ENCODE measurements around the gene SLC25A1. TPM values are rescaled to one million over a fixed set of nuclear protein-coding genes. Genes with fewer than 3 reads are reported as not detected.

The SLC25A1 gene
- polyA plus RNA-seq, 1 donor from 2014 or later = 81.4 TPM

DNA sequence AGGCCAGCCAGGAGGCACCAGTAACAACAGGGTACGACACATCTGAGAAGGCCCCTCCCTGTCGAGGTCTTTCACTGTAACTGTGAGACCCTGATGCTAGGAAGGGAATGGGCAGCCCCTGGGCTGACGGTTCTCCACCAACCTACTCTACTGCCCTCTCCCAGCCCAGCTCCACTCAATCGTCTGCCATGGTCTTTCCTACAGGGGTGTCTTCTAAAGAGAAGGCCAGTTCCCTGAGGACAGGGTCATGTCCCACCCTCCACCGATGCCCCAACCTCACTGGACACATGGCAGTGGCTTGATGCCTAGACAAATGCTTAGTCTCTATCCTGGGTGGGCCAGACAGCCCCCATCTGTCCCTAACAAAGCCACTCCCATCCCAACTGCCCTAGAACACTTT, 46.0 kb upstream of the SLC25A1 start:
- H3K36me3 ChIP-seq (ENCODE audit: insufficient read depth, low read length) = no peaks in the 10 kb centered on the region
- no peaks in the 10 kb centered on the region for H3K79me2 ChIP-seq (replicated peaks; ENCODE audit: insufficient read depth, low read length)
- H3K4me3 ChIP-seq (ENCODE audit: low read length) = no peak overlapping the region
- no peak overlapping the region for H3K27ac ChIP-seq (ENCODE audit: low read length)
- TF ChIP-seq EP300 (conservative IDR thresholded peaks at IDR 0.05; ENCODE audit: poor library complexity, severe bottlenecking) = no peak
- no peak for TF ChIP-seq POLR2AphosphoS5 (IDR thresholded peaks at IDR 0.05)
- TF ChIP-seq TAF1 (IDR thresholded peaks at IDR 0.05; ENCODE audit: low read depth) = no peak
- TF ChIP-seq SMC3 (conservative IDR thresholded peaks at IDR 0.05; ENCODE audit: poor library complexity) = no peak
- TF ChIP-seq, protein P1, sequence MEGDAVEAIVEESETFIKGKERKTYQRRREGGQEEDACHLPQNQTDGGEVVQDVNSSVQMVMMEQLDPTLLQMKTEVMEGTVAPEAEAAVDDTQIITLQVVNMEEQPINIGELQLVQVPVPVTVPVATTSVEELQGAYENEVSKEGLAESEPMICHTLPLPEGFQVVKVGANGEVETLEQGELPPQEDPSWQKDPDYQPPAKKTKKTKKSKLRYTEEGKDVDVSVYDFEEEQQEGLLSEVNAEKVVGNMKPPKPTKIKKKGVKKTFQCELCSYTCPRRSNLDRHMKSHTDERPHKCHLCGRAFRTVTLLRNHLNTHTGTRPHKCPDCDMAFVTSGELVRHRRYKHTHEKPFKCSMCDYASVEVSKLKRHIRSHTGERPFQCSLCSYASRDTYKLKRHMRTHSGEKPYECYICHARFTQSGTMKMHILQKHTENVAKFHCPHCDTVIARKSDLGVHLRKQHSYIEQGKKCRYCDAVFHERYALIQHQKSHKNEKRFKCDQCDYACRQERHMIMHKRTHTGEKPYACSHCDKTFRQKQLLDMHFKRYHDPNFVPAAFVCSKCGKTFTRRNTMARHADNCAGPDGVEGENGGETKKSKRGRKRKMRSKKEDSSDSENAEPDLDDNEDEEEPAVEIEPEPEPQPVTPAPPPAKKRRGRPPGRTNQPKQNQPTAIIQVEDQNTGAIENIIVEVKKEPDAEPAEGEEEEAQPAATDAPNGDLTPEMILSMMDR (IDR thresholded peaks at IDR 0.05; ENCODE audit: poor library complexity, severe bottlenecking) = no peak
- TF ChIP-seq EZH2 (IDR thresholded peaks at IDR 0.05; ENCODE audit: borderline replicate concordance, insufficient read depth, low read length, poor library complexity, severe bottlenecking) = no peak
- no peak for TF ChIP-seq MXI1 (conservative IDR thresholded peaks at IDR 0.05; ENCODE audit: poor library complexity, severe bottlenecking)
- TF ChIP-seq, protein P2, sequence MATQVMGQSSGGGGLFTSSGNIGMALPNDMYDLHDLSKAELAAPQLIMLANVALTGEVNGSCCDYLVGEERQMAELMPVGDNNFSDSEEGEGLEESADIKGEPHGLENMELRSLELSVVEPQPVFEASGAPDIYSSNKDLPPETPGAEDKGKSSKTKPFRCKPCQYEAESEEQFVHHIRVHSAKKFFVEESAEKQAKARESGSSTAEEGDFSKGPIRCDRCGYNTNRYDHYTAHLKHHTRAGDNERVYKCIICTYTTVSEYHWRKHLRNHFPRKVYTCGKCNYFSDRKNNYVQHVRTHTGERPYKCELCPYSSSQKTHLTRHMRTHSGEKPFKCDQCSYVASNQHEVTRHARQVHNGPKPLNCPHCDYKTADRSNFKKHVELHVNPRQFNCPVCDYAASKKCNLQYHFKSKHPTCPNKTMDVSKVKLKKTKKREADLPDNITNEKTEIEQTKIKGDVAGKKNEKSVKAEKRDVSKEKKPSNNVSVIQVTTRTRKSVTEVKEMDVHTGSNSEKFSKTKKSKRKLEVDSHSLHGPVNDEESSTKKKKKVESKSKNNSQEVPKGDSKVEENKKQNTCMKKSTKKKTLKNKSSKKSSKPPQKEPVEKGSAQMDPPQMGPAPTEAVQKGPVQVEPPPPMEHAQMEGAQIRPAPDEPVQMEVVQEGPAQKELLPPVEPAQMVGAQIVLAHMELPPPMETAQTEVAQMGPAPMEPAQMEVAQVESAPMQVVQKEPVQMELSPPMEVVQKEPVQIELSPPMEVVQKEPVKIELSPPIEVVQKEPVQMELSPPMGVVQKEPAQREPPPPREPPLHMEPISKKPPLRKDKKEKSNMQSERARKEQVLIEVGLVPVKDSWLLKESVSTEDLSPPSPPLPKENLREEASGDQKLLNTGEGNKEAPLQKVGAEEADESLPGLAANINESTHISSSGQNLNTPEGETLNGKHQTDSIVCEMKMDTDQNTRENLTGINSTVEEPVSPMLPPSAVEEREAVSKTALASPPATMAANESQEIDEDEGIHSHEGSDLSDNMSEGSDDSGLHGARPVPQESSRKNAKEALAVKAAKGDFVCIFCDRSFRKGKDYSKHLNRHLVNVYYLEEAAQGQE (IDR thresholded peaks at IDR 0.05; ENCODE audit: borderline replicate concordance) = no peak
- TF ChIP-seq RAD21 (conservative IDR thresholded peaks at IDR 0.05) = no peak
- no peaks in the 10 kb centered on the region for H3K9me2 ChIP-seq (ENCODE audit: insufficient read depth, low read length)
- no peak overlapping the region for H2AFZ ChIP-seq (ENCODE audit: low read depth, low read length)
- no peak overlapping the region for H3K9ac ChIP-seq (ENCODE audit: low read length)
- no peak overlapping the region for H3K4me2 ChIP-seq (ENCODE audit: low read length)
- no peaks in the 10 kb centered on the region for H3F3A ChIP-seq (ENCODE audit: insufficient read depth, low read length, poor library complexity, severe bottlenecking)
- no peaks in the 10 kb centered on the region for H3K27me3 ChIP-seq (ENCODE audit: insufficient read depth, low read depth, low read length)
- H3K9me3 ChIP-seq (ENCODE audit: low read length) = no peaks in the 10 kb centered on the region
- H4K20me1 ChIP-seq (ENCODE audit: insufficient read depth) = no peaks in the 10 kb centered on the region

DNA sequence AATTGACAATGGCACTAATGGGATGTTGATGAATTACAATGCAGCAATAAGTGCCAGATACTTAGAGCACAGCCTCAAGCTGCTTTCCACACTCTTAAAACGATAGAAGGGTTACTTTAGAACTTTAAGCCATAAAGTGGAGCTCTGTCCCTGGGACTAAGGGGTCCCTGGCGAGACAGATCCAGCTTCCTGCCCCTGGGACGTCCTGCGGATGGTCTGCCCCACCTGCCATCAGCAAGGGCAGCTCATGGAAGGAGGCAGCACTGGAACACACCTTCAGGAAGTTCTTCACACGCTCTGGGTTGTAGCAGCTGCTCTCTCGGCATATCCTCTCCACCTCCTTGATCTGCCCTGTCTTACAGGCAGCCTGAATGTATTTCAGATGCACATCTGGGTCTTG, 45.1 kb upstream of the SLC25A1 start:
- H3K9ac ChIP-seq (ENCODE audit: low read length) = no peak overlapping the region
- H3K79me2 ChIP-seq (replicated peaks; ENCODE audit: insufficient read depth, low read length) = no peaks in the 10 kb centered on the region
- H3K36me3 ChIP-seq (ENCODE audit: insufficient read depth, low read length) = no peaks in the 10 kb centered on the region
- H3K4me2 ChIP-seq (ENCODE audit: low read length) = no peak overlapping the region
- TF ChIP-seq, protein P1 (IDR thresholded peaks at IDR 0.05; ENCODE audit: poor library complexity, severe bottlenecking) = no peak
- no peak for TF ChIP-seq EP300 (conservative IDR thresholded peaks at IDR 0.05; ENCODE audit: poor library complexity, severe bottlenecking)
- TF ChIP-seq SMC3 (conservative IDR thresholded peaks at IDR 0.05; ENCODE audit: poor library complexity) = no peak
- no peak for TF ChIP-seq MXI1 (conservative IDR thresholded peaks at IDR 0.05; ENCODE audit: poor library complexity, severe bottlenecking)
- TF ChIP-seq TAF1 (IDR thresholded peaks at IDR 0.05; ENCODE audit: low read depth) = no peak
- no peak for TF ChIP-seq RAD21 (conservative IDR thresholded peaks at IDR 0.05)
- no peak for TF ChIP-seq EZH2 (IDR thresholded peaks at IDR 0.05; ENCODE audit: borderline replicate concordance, insufficient read depth, low read length, poor library complexity, severe bottlenecking)
- TF ChIP-seq, protein P2 (IDR thresholded peaks at IDR 0.05; ENCODE audit: borderline replicate concordance) = no peak
- TF ChIP-seq POLR2AphosphoS5 (IDR thresholded peaks at IDR 0.05) = no peak
- H3K27ac ChIP-seq (ENCODE audit: low read length) = no peak overlapping the region
- H3K4me3 ChIP-seq (ENCODE audit: low read length) = no peak overlapping the region
- no peaks in the 10 kb centered on the region for H3K27me3 ChIP-seq (ENCODE audit: insufficient read depth, low read depth, low read length)
- H3K9me2 ChIP-seq (ENCODE audit: insufficient read depth, low read length) = no peaks in the 10 kb centered on the region
- no peaks in the 10 kb centered on the region for H4K20me1 ChIP-seq (ENCODE audit: insufficient read depth)
- no peaks in the 10 kb centered on the region for H3K9me3 ChIP-seq (ENCODE audit: low read length)
- H2AFZ ChIP-seq (ENCODE audit: low read depth, low read length) = no peak overlapping the region
- no peaks in the 10 kb centered on the region for H3F3A ChIP-seq (ENCODE audit: insufficient read depth, low read length, poor library complexity, severe bottlenecking)

Measured in neural cell (in vitro differentiated cells).